ENCODE data around the gene PEX10.
A peak's percentile ranks its signal among the peaks of the same experiment; 100 is the strongest.

Gene PEX10

GRCh38 chr1:2417083-2417832, 4.9 kb upstream of the PEX10 start:
- TF ChIP-seq CTCF (IDR thresholded peaks at IDR 0.05; ENCODE audit: insufficient read depth, low read depth, low read length, missing control alignments): no peak
- H3K4me3 ChIP-seq (ENCODE audit: low read depth, low read length): no peak overlapping the region
- DNase-seq (ENCODE audit: low read depth): no peak

GRCh38 chr1:2416403-2416802, 4.0 kb upstream of the PEX10 start:
- no peak for DNase-seq (ENCODE audit: low read depth)
- H3K4me3 ChIP-seq (ENCODE audit: low read depth, low read length): peak overlapping the region; percentile 33
- no peak for TF ChIP-seq CTCF (IDR thresholded peaks at IDR 0.05; ENCODE audit: insufficient read depth, low read depth, low read length, missing control alignments)

- TF ChIP-seq CTCF (IDR thresholded peaks at IDR 0.05; ENCODE audit: insufficient read depth, low read depth, low read length, missing control alignments): no peak
- DNase-seq (ENCODE audit: low read depth): peak; percentile 73
- H3K4me3 ChIP-seq (ENCODE audit: low read depth, low read length): peak overlapping the region; percentile 33
Observed at GRCh38 chr1:2415801-2416208, 3.4 kb upstream of the PEX10 start.

- DNase-seq (ENCODE audit: low read depth): no peak
- TF ChIP-seq CTCF (IDR thresholded peaks at IDR 0.05; ENCODE audit: insufficient read depth, low read depth, low read length, missing control alignments): no peak
- peak overlapping the region; percentile 33 for H3K4me3 ChIP-seq (ENCODE audit: low read depth, low read length)
Observed at GRCh38 chr1:2415337-2415736, 3.0 kb upstream of the PEX10 start.

GRCh38 chr1:2414297-2414958, 2.1 kb upstream of the PEX10 start:
- H3K4me3 ChIP-seq (ENCODE audit: low read depth, low read length): peak overlapping the region; percentile 85
- DNase-seq (ENCODE audit: low read depth): peak; percentile 84
- TF ChIP-seq CTCF (IDR thresholded peaks at IDR 0.05; ENCODE audit: insufficient read depth, low read depth, low read length, missing control alignments): peak; percentile 91

GRCh38 chr1:2413495-2414296, 1.3 kb upstream of the PEX10 start:
- peak; percentile 37 for DNase-seq (ENCODE audit: low read depth)
- TF ChIP-seq CTCF (IDR thresholded peaks at IDR 0.05; ENCODE audit: insufficient read depth, low read depth, low read length, missing control alignments): no peak
- H3K4me3 ChIP-seq (ENCODE audit: low read depth, low read length): peak overlapping the region; percentile 85

Data from GM12865 (cell line).